Cardiac ventricle fibroblast (primary cell): ENCODE measurements around the gene RMDN2. TPM values are rescaled to one million over a fixed set of nuclear protein-coding genes. Genes with fewer than 3 reads are reported as not detected.

ENCODE experiments used
- total RNA-seq: library from RNA; depleted of rRNA; stranded (reverse); fragments of >200 nt; gene quantifications from 2 replicates; pipeline ENCODE4 v1.2.3, GENCODE V29; 2015

Gene RMDN2, protein sequence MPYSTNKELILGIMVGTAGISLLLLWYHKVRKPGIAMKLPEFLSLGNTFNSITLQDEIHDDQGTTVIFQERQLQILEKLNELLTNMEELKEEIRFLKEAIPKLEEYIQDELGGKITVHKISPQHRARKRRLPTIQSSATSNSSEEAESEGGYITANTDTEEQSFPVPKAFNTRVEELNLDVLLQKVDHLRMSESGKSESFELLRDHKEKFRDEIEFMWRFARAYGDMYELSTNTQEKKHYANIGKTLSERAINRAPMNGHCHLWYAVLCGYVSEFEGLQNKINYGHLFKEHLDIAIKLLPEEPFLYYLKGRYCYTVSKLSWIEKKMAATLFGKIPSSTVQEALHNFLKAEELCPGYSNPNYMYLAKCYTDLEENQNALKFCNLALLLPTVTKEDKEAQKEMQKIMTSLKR
- 4.9 and 7.3 TPM in 2 replicates for total RNA-seq

DNA sequence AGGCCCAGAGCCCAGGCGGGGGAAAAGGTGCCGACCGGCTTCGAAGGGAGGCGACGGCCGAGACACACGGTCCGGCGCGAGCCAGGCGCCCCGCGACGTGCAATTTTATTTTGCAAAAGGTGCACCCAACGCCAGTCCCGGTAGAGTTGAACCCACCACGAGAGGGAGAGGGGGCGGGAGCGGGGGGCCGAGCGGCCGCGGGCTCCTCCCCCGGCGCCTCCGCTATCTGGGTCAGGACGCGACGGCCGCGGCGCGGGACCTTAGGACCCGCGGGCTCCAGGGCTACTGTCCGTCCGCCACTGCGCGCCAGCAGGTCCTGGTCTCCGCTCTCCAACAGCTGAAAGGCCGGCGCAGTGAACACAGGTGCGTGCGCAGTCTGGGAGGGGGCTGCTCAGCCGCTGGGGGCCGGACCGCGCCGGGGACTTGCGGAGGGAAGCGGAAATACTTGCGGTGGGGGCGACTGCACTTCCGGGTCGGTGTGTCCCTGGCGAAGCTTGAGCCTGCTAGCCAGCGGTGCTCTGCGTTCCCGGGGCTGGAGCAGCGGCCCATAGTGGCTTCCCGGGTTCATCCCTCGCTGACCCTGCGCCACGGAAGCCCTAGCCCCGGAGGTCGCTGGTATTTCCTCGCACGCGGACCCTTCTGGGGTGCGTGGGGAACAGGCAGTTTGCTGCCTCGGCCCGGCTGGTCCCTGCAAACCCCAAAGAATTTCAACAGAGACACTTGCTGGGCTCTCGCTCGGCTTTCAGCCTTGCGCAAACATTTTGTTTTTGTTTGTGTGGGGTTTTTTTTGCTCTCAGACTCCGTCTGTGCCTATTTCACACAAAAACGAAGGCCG lies at the start of gene RMDN2:
Gene RMDN2, plus strand, starts transcription at position 225 of the 835 bp plus-strand sequence. CDS start 3,991 bp downstream, outside the sequence.

Other genes with a start within 250 kb of the RMDN2 start
- 91.0 and 104 TPM in 2 replicates for gene CYP1B1, start 150.9 kb downstream of the RMDN2 start, total RNA-seq